Measurements from ENCODE around the gene GAPDH.

DNA sequence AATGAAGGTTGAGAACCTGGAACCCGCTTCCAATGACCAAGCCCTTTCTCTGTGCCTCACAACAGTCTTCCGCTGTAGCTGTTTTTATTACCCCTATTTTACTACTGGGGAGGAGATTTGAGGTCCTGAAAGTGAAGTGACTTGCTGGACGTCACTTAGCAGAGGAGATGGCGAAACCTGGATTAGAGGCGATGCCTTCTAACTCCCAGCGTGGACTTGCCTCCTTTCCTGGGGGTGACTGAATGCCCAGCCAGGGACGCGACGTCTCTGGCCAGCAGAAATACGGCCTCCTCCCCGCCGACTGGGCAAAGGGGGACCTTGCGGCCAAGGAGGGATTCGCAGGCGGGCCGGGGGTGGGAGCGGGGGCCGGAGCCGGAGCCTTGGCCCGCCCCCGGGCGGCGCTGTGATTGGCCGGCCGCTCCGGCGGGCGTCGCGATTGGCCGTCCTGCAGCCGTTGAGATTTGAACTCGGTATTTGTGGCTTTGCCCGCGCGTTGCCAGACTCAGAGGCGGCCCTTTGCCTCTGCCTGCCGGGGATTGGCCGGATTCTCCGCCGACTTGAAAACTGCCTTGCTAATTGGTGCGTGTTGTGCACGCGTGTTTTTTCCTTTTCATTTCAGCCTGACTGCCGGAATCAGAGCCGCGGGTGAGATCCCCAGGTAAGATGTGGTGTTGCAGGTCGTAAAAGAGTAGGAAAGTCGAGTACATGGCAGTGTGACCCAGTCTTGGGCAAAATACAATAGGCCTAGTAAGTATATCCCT is 40.6 kb upstream of the GAPDH start, which contains the start of gene NCAPD2:
- TF ChIP-seq, protein P1, sequence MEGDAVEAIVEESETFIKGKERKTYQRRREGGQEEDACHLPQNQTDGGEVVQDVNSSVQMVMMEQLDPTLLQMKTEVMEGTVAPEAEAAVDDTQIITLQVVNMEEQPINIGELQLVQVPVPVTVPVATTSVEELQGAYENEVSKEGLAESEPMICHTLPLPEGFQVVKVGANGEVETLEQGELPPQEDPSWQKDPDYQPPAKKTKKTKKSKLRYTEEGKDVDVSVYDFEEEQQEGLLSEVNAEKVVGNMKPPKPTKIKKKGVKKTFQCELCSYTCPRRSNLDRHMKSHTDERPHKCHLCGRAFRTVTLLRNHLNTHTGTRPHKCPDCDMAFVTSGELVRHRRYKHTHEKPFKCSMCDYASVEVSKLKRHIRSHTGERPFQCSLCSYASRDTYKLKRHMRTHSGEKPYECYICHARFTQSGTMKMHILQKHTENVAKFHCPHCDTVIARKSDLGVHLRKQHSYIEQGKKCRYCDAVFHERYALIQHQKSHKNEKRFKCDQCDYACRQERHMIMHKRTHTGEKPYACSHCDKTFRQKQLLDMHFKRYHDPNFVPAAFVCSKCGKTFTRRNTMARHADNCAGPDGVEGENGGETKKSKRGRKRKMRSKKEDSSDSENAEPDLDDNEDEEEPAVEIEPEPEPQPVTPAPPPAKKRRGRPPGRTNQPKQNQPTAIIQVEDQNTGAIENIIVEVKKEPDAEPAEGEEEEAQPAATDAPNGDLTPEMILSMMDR (IDR thresholded peaks at IDR 0.05; ENCODE audit: insufficient read depth, low read length), result no peak
- TF ChIP-seq, protein P2, sequence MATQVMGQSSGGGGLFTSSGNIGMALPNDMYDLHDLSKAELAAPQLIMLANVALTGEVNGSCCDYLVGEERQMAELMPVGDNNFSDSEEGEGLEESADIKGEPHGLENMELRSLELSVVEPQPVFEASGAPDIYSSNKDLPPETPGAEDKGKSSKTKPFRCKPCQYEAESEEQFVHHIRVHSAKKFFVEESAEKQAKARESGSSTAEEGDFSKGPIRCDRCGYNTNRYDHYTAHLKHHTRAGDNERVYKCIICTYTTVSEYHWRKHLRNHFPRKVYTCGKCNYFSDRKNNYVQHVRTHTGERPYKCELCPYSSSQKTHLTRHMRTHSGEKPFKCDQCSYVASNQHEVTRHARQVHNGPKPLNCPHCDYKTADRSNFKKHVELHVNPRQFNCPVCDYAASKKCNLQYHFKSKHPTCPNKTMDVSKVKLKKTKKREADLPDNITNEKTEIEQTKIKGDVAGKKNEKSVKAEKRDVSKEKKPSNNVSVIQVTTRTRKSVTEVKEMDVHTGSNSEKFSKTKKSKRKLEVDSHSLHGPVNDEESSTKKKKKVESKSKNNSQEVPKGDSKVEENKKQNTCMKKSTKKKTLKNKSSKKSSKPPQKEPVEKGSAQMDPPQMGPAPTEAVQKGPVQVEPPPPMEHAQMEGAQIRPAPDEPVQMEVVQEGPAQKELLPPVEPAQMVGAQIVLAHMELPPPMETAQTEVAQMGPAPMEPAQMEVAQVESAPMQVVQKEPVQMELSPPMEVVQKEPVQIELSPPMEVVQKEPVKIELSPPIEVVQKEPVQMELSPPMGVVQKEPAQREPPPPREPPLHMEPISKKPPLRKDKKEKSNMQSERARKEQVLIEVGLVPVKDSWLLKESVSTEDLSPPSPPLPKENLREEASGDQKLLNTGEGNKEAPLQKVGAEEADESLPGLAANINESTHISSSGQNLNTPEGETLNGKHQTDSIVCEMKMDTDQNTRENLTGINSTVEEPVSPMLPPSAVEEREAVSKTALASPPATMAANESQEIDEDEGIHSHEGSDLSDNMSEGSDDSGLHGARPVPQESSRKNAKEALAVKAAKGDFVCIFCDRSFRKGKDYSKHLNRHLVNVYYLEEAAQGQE (IDR thresholded peaks at IDR 0.05; ENCODE audit: insufficient replicate concordance, low read depth), result no peak
- TF ChIP-seq POLR2AphosphoS5 (IDR thresholded peaks at IDR 0.05; ENCODE audit: low read depth), result peak; percentile 67

Measured in HL-60 (cell line).